Middle frontal gyrus (tissue), 1 donor: ENCODE measurements around the gene TLX2.

ENCODE experiments used
- DNase-seq: peaks from one replicate; pipeline ENCODE4 v3.0.0-alpha.2; 2015; ENCODE audit warnings: low spot score; ENCODE audit errors: extremely low spot score

The TLX2 gene

GRCh38 chr2:74531666-74532065, 17.4 kb downstream of the TLX2 start:
- DNase-seq = no peak

GRCh38 chr2:74532222-74532621, 18.0 kb downstream of the TLX2 start:
- DNase-seq = no peak

- DNase-seq = no peak
Observed at GRCh38 chr2:74533464-74533863, 19.2 kb downstream of the TLX2 start.

- DNase-seq = no peak
Observed at GRCh38 chr2:74534411-74534810, 20.2 kb downstream of the TLX2 start.

- DNase-seq = no peak
Observed at GRCh38 chr2:74535440-74535965, 21.3 kb downstream of the TLX2 start.

GRCh38 chr2:74536166-74536950, 22.1 kb downstream of the TLX2 start:
- no peak for DNase-seq

- DNase-seq = no peak
Observed at GRCh38 chr2:74537140-74537539, 22.9 kb downstream of the TLX2 start.

- DNase-seq = no peak
Observed at GRCh38 chr2:74538881-74539339, 24.7 kb downstream of the TLX2 start.

GRCh38 chr2:74540291-74540690, 26.0 kb downstream of the TLX2 start:
- no peak for DNase-seq

GRCh38 chr2:74542978-74543377, 28.7 kb downstream of the TLX2 start:
- DNase-seq = no peak

GRCh38 chr2:74544634-74545033, 30.4 kb downstream of the TLX2 start:
- DNase-seq = no peak

GRCh38 chr2:74546004-74546403, 31.8 kb downstream of the TLX2 start:
- DNase-seq = no peak

- DNase-seq = no peak
Observed at GRCh38 chr2:74548285-74548899, 34.1 kb downstream of the TLX2 start.

- DNase-seq = no peak
Observed at GRCh38 chr2:74548900-74549826, 34.9 kb downstream of the TLX2 start.

- no peak for DNase-seq
Observed at GRCh38 chr2:74550231-74550630, 36.0 kb downstream of the TLX2 start.

GRCh38 chr2:74551530-74551929, 37.3 kb downstream of the TLX2 start:
- DNase-seq = no peak

- no peak for DNase-seq
Observed at GRCh38 chr2:74551942-74552913, 38.0 kb downstream of the TLX2 start.

GRCh38 chr2:74552914-74553811, 38.9 kb downstream of the TLX2 start:
- no peak for DNase-seq
